K562 (cell line): Measurements from ENCODE around the gene AKAP14. TPM values are rescaled to one million over a fixed set of nuclear protein-coding genes. Genes with fewer than 3 reads are reported as not detected.

Source experiments
- CEBPZ ChIP-seq: fragments of 150-350 bp; IDR thresholded peaks from 2 replicates; pipeline ENCODE4 v1.6.1; 2014; ENCODE audit warnings: low read depth, mild to moderate bottlenecking, low read length, borderline replicate concordance
- ELK1 ChIP-seq: sonication (generic); formaldehyde crosslinking; IDR thresholded peaks from 2 replicates; pipeline ENCODE4 v1.8.1; 2022; ENCODE audit warnings: missing genetic modification reagents
- POLR3G ChIP-seq: IDR thresholded peaks from 2 replicates; pipeline ENCODE4 v1.6.1; 2011; ENCODE audit not compliant: insufficient read length, insufficient replicate concordance; ENCODE audit errors: extremely low read depth
- ZNF212 ChIP-seq: fragments of 450-650 bp; formaldehyde crosslinking; IDR thresholded peaks from 2 replicates; pipeline ENCODE4 v1.4.0; 2020; ENCODE audit warnings: mild to moderate bottlenecking
- ZNF3 ChIP-seq: fragments of 250-450 bp; sonication (Bioruptor Pico); IDR thresholded peaks from 2 replicates; pipeline ENCODE4 v1.5.0; 2021; ENCODE audit warnings: mild to moderate bottlenecking, moderate library complexity
- ZSCAN29 ChIP-seq: fragments of 450-650 bp; IDR thresholded peaks from 2 replicates; pipeline ENCODE4 v1.6.1; 2017
- polyA plus RNA-seq, 8 experiments: library from polyadenylated mRNA; depleted of rRNA in 4 of 8; stranded (reverse) in 5 of 8; unstranded in 3 of 8; fragments of >200 nt; fragmentation: Nextera tagmentation in 2 of 8; fragmentation: Illumina TruSeq in 1 of 8; extraction: Ambion mirVana in 2 of 8; extraction: Trizol in 1 of 8; gene quantifications; 2 replicates each; pipeline versions ENCODE4 v1.2.1 to v1.2.3, GENCODE V29; 2011 to 2014; ENCODE audit warnings: inconsistent platforms in 1 of 8, missing spikeins in 1 of 8
- total RNA-seq, 7 experiments: library from RNA; depleted of rRNA in 6 of 7; stranded (reverse); fragments of >200 nt in 6 of 7; fragmentation: Illumina TruSeq in 2 of 7; extraction: Trizol in 2 of 7; gene quantifications; 2 replicates each; pipeline versions ENCODE4 v1.2.1 to v1.2.3, GENCODE V29; 2011 to 2021; ENCODE audit warnings: low replicate concordance in 1 of 7

AKAP14 gene
- total and polyA plus RNA-seq, 9 of the 15 experiments (the other 6 are each of a cell fraction or from before 2014, with no cell fraction given) = not detected

GRCh38 chrX:119895843-119896326 is at the start of gene AKAP14 (continued):
- TF ChIP-seq CEBPZ = no peak
- no peak for TF ChIP-seq ZSCAN29
- TF ChIP-seq ZNF212 = no peak
- no peak for TF ChIP-seq POLR3G
- no peak for TF ChIP-seq ZNF3
- TF ChIP-seq ELK1 (CRISPR knock-in tag) = no peak
